Neural progenitor cell (in vitro differentiated cells): ENCODE data around the gene RD3L. TPM values are rescaled to one million over a fixed set of nuclear protein-coding genes. Genes with fewer than 3 reads are reported as not detected.

Source experiments
- DNase-seq: peaks from one replicate; pipeline ENCODE4 v3.0.0-alpha.2; 2016; ENCODE audit warnings: low spot score
- H2AFZ ChIP-seq: fragments of 200-600 bp; sonication (generic); replicated peaks from 2 replicates; pipeline ENCODE4 v1.6.1; 2016; ENCODE audit warnings: antibody characterized with exemption
- H3F3A ChIP-seq: fragments of 200-600 bp; sonication (generic); 2 replicates; pipeline ENCODE4 v1.6.1; 2016; ENCODE audit warnings: antibody characterized with exemption, low read depth
- H3K27ac ChIP-seq: fragments of 200-600 bp; sonication (generic); 2 replicates; pipeline ENCODE4 v1.5.1; 2016; ENCODE audit warnings: mild to moderate bottlenecking
- H3K27me3 ChIP-seq: fragments of 200-600 bp; sonication (generic); 2 replicates; pipeline ENCODE4 v1.6.1; 2016; ENCODE audit warnings: mild to moderate bottlenecking, moderate library complexity
- H3K36me3 ChIP-seq: fragments of 200-600 bp; sonication (generic); 2 replicates; pipeline ENCODE4 v1.5.1; 2016
- H3K4me1 ChIP-seq: fragments of 200-600 bp; sonication (generic); 2 replicates; pipeline ENCODE4 v1.6.1; 2016; ENCODE audit warnings: mixed run types
- H3K4me2 ChIP-seq: fragments of 200-600 bp; sonication (generic); 2 replicates; pipeline ENCODE4 v1.6.1; 2016
- H3K4me3 ChIP-seq: fragments of 200-600 bp; sonication (generic); 2 replicates; pipeline ENCODE4 v1.5.1; 2016
- H3K79me2 ChIP-seq: fragments of 200-600 bp; sonication (generic); 2 replicates; pipeline ENCODE4 v1.6.1; 2016; ENCODE audit warnings: low read depth
- H3K9ac ChIP-seq: fragments of 200-600 bp; sonication (generic); 2 replicates; pipeline ENCODE4 v1.6.1; 2016
- H3K9me3 ChIP-seq: fragments of 200-600 bp; sonication (generic); 2 replicates; pipeline ENCODE4 v1.5.1; 2016; ENCODE audit warnings: low read depth
- H4K20me1 ChIP-seq: fragments of 200-600 bp; sonication (generic); 2 replicates; pipeline ENCODE4 v1.6.1; 2016; ENCODE audit warnings: low read depth
- H3K27ac Mint-ChIP-seq: 3 replicates; pipeline ENCODE4 v1.8.0; 2021; ENCODE audit warnings: mixed read lengths
- H3K27me3 Mint-ChIP-seq: 2 replicates; pipeline ENCODE4 v1.8.0; 2022; ENCODE audit warnings: low read depth, mild to moderate bottlenecking, inconsistent platforms, moderate library complexity, mixed read lengths; ENCODE audit not compliant: insufficient read depth
- H3K36me3 Mint-ChIP-seq: 3 replicates; pipeline ENCODE4 v1.8.0; 2021; ENCODE audit warnings: mixed read lengths
- H3K4me1 Mint-ChIP-seq: 3 replicates; pipeline ENCODE4 v1.8.0; 2021; ENCODE audit warnings: mixed read lengths
- H3K4me3 Mint-ChIP-seq: 3 replicates; pipeline ENCODE4 v1.8.0; 2021; ENCODE audit warnings: mild to moderate bottlenecking, moderate library complexity, mixed read lengths
- H3K9me3 Mint-ChIP-seq: 3 replicates; pipeline ENCODE4 v1.8.0; 2020; ENCODE audit warnings: mixed read lengths
- EZH2 ChIP-seq: fragments of 200-600 bp; sonication (generic); IDR thresholded peaks from 2 replicates; pipeline ENCODE4 v1.6.1; 2017; ENCODE audit warnings: antibody characterized with exemption, mild to moderate bottlenecking, moderate library complexity
- EZH2phosphoT487 ChIP-seq: fragments of 200-600 bp; sonication (generic); IDR thresholded peaks from 2 replicates; pipeline ENCODE4 v1.6.1; 2017; ENCODE audit warnings: antibody characterized with exemption
- total RNA-seq: library from RNA; depleted of rRNA; stranded (reverse); fragments of >200 nt; gene quantifications from 2 replicates; pipeline ENCODE4 v1.2.3, GENCODE V29; 2015; ENCODE audit warnings: low replicate concordance
- TF ChIP-seq, protein P1 (sequence below): fragments of 200-600 bp; sonication (generic); IDR thresholded peaks from 2 replicates; pipeline ENCODE4 v1.5.1; 2017; ENCODE audit warnings: antibody characterized with exemption, mild to moderate bottlenecking

The RD3L gene
- total RNA-seq, 1 donor from 2014 or later = not detected

DNA sequence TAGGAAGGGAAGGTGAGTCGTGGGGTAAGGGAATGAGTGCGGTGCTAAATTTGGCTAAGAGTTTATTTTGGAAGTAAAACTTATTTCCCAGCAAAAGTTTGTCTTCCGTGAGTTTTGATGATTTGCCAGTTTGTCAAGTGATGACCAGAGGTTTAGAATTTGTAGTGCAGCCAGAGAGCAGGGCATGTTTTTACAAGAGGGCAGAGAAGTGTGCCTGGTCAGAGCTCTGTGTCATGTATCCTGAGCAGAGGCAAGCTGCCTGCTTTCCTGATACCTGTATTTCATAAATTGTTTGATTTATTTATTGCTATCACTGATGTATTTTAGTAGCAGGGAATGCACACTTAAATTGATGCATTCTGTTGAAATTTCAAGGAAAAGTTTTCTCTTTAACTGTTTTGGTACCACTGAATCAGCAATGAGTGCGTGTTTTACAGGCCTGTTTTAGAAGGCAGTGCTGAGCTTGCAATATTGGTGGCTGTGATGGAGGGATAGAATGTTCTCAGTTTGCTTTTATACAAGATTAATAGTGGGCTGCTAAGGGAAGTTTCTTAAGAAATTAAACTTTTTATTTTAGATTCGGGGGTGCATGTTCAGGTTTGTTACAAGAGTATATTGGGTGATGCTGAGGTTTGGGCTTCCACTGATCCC is 19.7 kb upstream of the RD3L start:
- H4K20me1 ChIP-seq = no peaks in the 10 kb centered on the region
- H3K4me2 ChIP-seq = no peak overlapping the region
- DNase-seq = no peak
- H3K4me1 ChIP-seq = peaks cover 8% of the 10 kb centered on the region
- peaks cover 4% of the 10 kb centered on the region for H3F3A ChIP-seq
- no peaks in the 10 kb centered on the region for H3K4me1 Mint-ChIP-seq
- H2AFZ ChIP-seq = no peak overlapping the region
- no peaks in the 10 kb centered on the region for H3K9me3 ChIP-seq
- H3K27me3 ChIP-seq = no peaks in the 10 kb centered on the region
- H3K36me3 Mint-ChIP-seq = no peaks in the 10 kb centered on the region
- H3K79me2 ChIP-seq = no peaks in the 10 kb centered on the region
- H3K27ac ChIP-seq = no peak overlapping the region
- H3K4me3 Mint-ChIP-seq = no peak overlapping the region
- peaks cover 2% of the 10 kb centered on the region for H3K27me3 Mint-ChIP-seq
- H3K9me3 Mint-ChIP-seq = no peaks in the 10 kb centered on the region
- TF ChIP-seq, protein P1, sequence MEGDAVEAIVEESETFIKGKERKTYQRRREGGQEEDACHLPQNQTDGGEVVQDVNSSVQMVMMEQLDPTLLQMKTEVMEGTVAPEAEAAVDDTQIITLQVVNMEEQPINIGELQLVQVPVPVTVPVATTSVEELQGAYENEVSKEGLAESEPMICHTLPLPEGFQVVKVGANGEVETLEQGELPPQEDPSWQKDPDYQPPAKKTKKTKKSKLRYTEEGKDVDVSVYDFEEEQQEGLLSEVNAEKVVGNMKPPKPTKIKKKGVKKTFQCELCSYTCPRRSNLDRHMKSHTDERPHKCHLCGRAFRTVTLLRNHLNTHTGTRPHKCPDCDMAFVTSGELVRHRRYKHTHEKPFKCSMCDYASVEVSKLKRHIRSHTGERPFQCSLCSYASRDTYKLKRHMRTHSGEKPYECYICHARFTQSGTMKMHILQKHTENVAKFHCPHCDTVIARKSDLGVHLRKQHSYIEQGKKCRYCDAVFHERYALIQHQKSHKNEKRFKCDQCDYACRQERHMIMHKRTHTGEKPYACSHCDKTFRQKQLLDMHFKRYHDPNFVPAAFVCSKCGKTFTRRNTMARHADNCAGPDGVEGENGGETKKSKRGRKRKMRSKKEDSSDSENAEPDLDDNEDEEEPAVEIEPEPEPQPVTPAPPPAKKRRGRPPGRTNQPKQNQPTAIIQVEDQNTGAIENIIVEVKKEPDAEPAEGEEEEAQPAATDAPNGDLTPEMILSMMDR = no peak
- TF ChIP-seq EZH2 = no peak
- no peak for TF ChIP-seq EZH2phosphoT487
- H3K27ac Mint-ChIP-seq = no peak overlapping the region
- H3K4me3 ChIP-seq = no peak overlapping the region
- no peak overlapping the region for H3K9ac ChIP-seq
- H3K36me3 ChIP-seq = no peaks in the 10 kb centered on the region

DNA sequence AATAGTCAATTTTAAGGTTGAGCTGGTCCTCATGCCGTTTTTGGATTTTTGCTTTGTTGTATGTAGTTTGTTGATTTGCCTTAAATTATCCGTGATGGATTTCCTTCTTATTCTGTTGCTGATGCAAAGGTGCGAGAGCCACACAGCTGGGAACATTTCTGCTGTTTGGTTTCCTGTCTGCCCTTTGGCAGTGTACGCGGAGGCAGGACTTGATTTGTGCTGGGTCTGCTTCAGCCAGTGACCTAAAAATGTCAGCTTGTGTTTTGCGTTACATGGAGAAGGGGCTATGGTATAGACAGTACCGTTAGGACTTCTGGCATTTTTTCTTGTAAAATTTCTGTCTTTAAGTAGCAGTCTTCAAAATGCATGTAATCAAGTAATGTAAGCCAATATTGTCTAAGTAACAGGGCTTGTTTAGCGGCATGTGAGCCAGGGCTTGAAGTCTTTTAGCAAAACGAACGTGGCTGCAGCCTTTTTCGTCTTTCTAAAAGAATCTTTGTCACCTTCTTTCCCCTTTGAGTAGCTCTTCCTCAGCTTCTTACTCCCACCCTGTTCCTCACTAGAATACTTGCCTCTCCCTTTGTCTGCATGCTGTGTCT is 18.2 kb upstream of the RD3L start:
- Mint-ChIP-seq H3K4me1 (no peaks in the 10 kb centered on the region), H3K9me3 (no peaks in the 10 kb centered on the region), H3K27me3 (peaks cover 2% of the 10 kb centered on the region), H3K4me3 (no peak overlapping the region), H3K36me3 (no peaks in the 10 kb centered on the region), H3K27ac (no peak overlapping the region)
- Histone ChIP-seq H3K4me2 (no peak overlapping the region), H3F3A (peaks cover 4% of the 10 kb centered on the region), H3K4me1 (peaks cover 8% of the 10 kb centered on the region), H3K79me2 (no peaks in the 10 kb centered on the region), H3K9me3 (no peaks in the 10 kb centered on the region), H3K4me3 (no peak overlapping the region), H3K27ac (peak overlapping the region; percentile 33), H2AFZ (peak overlapping the region; percentile 84), H3K36me3 (no peaks in the 10 kb centered on the region), H3K9ac (peak overlapping the region; percentile 18), H4K20me1 (no peaks in the 10 kb centered on the region), H3K27me3 (no peaks in the 10 kb centered on the region)
- TF ChIP-seq EZH2phosphoT487 (no peak), EZH2 (no peak)
- TF ChIP-seq, protein P1 = no peak
- peak; percentile 11 for DNase-seq

DNA sequence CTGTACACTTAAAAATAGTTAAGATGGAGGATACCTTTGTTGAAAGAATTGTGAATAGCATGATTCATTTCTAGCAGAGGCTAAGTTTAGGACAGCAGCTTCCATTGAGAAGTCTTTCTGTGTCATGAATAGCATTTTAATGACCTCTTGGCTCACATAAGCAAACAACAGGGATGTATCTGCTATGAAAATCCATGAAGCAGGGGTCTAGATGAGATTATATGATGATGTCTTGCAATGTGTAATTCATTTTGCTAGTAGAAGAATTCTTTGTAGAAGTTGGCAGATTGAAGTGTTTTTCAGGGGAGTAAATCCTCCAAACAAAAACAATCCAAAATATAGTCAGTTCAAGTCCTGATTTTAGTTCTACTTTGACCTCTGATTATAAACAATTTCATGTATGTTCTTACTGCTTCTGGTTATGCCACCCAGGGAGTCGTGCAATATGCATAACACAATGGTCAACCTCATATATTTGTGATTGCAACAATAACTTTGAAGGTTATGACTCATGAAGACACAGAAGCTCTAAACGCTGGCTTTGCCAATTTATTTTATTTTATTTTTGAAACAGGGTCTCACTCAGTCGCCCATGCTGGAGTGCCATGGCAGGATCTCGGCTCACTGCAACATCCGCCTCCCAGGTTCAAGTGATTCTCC is 6.9 kb upstream of the RD3L start:
- peaks cover 9% of the 10 kb centered on the region for H3K9me3 Mint-ChIP-seq
- Histone ChIP-seq H3K4me2 (no peak overlapping the region), H3K36me3 (no peaks in the 10 kb centered on the region), H3K4me3 (no peak overlapping the region), H2AFZ (no peak overlapping the region), H3F3A (no peaks in the 10 kb centered on the region), H3K9ac (no peak overlapping the region), H3K79me2 (no peaks in the 10 kb centered on the region), H3K27ac (no peak overlapping the region), H3K27me3 (no peaks in the 10 kb centered on the region), H3K9me3 (peaks cover 6% of the 10 kb centered on the region), H4K20me1 (no peaks in the 10 kb centered on the region), H3K4me1 (no peaks in the 10 kb centered on the region)
- H3K36me3 Mint-ChIP-seq = peaks cover under 1% of the 10 kb centered on the region
- no peak overlapping the region for H3K27ac Mint-ChIP-seq
- no peaks in the 10 kb centered on the region for H3K4me1 Mint-ChIP-seq
- DNase-seq = no peak
- no peaks in the 10 kb centered on the region for H3K27me3 Mint-ChIP-seq
- TF ChIP-seq EZH2 = no peak
- TF ChIP-seq, protein P1 = no peak
- no peak for TF ChIP-seq EZH2phosphoT487
- no peak overlapping the region for H3K4me3 Mint-ChIP-seq
